ENCODE data around the gene NR2E3.

DNA sequence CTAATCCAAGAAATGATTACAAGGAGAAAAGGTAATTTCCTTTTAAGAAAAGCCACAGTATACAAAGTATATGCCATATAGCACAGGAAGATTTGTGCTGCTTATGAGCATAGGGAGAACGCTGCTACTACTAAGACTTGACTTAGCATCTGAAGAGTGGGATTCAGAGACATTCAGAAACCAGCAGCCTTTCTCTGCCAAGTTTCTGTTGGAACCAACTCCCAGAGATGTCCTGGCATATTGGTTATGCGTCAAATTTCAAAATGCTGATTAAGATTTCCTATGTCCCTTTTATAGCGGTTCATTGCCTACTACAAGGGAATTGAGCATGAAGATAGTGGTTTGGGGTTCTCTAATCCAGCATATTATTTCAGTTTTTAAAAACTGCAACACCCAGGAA is 4.9 kb downstream of the NR2E3 start:
- TF ChIP-seq POLR2A (IDR thresholded peaks at IDR 0.05; ENCODE audit: low read length) (no peak), GATA1 (IDR thresholded peaks at IDR 0.05; ENCODE audit: low read depth, low read length) (no peak)
